Measurements from ENCODE around the gene RMC1.

GRCh38 chr18:23506393-23506792 is 3.1 kb downstream of the RMC1 start:
- TF ChIP-seq EZH2 (IDR thresholded peaks at IDR 0.05; ENCODE audit: borderline replicate concordance, low read length) = no peak
- no peak for TF ChIP-seq CTCF (conservative IDR thresholded peaks at IDR 0.05 in 1 of 2, IDR thresholded peaks at IDR 0.05 in 1 of 2; ENCODE audit: extremely low read depth in 1 of 2, insufficient read depth in 1 of 2, low read depth in 1 of 2, low read length in 2 of 2)
